HK-2 (cell line): ENCODE measurements around the gene DTNB.
A peak's percentile ranks its signal among the peaks of the same experiment; 100 is the strongest.

Experiments used
- DNase-seq: peaks from one replicate; pipeline ENCODE4 v3.0.0-alpha.2; 2018; ENCODE audit not compliant: unreplicated experiment

DTNB gene

DNA sequence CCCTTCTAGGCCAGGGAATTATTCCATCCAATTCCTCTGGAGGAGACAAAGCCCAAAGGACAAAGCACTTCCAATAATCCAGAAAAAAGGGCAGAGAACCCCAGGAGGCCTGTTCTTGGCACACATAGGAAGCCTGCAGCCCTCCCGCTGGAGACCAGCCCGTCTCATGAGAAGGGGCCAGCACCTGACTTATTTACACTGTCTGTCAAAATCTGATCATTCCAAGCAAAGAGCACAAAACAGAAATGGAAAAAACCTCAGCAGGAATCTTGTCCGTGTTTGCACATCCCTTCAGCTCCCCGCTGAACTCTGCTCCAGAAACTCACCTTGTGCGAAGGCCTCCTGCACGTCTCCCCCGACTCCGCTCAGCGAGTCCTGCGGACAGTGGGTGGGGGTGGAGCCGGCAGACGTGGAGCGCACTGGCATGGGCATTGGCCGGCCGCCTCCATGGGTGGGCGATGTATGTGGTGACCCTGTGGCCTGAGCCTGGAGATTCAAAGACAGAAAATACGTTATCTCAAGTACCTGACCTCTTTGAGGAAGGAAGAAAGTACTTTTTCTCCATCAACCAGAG lies 285.4 kb downstream of the DTNB start:
- no peak for DNase-seq

- DNase-seq = no peak
Measured at GRCh38 chr2:25386971-25387875, 286.2 kb downstream of the DTNB start.

DNA sequence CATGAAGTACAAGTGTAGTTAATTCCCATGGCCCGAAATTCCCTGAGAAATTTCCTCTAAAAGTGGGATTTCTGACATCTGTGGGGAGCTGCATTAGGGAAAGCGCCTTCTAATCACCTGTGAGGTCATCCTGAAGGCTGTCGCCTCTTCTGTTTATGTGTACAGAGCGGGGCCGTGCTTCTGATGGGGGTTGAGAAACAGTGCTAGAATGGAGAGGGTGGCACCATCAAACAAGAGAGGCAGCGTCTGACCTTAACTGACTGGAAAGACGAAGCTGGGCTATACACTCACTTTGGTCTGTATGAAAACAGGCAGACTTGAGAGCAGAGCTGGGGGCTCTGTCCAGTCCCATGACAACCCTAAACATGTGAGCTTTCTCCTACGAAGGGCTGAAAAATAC lies 287.5 kb downstream of the DTNB start:
- no peak for DNase-seq

DNA sequence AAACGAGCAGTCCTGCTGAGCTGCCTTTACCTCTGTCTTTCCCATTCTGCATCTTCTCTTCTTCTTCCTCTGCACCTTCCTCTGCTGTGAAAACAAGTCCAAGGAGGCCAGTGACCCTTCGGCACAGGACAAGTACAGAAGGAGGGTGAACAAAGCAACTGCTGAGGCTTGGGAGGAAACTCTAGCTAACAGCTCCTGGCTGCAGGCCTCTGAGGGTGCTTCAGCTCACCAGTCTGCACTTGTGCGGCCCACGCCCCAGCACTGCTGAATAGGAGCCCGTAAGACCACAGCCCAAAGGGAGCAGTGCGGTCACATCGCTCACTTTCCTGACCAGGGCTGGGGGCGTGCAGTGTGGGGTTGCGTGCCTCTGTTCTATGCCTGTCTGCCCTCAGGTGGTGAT lies 289.6 kb downstream of the DTNB start:
- no peak for DNase-seq

DNA sequence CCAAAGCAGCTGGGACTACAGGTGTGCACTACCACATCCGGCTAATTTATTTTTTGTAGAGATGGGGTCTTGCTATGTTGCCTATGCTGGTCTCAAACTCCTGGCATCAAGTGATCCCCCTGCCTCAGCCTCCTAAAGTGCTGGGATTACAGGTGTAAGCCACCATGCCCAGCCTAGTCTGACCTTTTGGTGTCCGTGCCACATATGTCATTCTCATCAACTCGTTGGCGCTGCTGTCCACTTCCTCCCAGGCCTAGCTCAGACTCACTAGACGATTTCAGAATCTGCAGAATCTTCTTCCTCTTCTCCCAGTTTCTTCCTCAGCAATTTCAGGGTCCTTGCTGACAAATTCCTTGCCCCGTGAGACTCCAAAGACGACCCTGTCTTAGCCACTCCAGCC lies 291.9 kb downstream of the DTNB start:
- no peak for DNase-seq

DNA sequence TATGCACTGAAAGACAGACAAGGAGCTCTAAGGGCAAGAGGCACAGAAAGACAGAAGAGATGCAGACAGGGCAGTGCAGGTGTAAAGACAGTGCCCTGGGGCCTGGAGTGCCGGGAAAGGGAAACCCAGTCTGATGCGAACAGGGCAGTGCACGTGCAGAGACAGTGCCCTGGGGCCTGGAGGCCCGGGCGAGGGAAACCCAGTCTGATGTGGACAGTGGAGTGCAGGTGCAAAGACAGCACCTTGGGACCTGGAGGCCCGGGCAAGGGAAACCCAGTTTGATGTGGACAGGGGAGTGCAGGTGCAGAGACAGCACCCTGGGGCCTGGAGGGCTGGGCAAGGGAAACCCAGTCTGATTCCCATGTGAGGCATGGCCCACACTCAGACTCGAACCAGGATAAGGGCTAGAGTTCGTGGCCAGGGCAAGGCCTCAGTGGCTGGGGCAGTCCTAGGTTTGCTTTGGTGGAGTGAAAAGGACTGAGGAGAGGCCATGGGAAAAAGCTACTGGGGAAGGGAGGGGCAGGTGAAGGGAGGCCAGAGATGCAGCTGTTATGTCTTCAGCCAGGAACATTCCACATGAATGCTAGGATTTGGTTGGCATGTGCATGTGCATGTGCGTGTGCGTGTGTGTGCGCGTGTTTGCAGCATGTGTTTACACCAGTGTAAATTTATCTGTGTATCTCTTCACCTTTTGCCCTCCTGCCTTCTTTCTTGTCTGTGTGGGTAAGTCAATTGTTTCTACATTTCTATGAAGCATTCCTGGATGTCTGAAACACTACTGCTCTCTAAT lies 292.6 kb downstream of the DTNB start:
- DNase-seq = no peak

DNA sequence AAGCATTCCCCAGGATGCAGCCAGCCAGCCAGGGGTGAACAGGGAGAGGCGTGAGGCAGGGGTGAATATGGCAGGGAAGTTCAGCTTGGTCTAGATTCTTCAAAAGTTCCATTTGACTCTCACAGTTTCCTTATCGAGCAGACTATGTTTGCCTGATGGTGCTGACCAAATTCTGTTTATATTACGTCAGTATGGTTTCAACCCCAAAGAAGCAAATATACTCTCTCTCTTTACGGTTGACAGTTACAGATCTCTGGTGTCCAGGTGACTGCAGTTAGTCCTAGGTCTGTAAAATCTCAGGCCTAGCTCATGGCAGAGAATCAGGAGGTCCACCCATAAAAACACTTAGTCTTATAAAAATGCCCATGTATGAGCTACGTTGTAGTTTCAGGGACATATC lies 293.4 kb downstream of the DTNB start:
- DNase-seq = no peak

GRCh38 chr2:25379535-25379934 lies 293.8 kb downstream of the DTNB start:
- DNase-seq = no peak

DNA sequence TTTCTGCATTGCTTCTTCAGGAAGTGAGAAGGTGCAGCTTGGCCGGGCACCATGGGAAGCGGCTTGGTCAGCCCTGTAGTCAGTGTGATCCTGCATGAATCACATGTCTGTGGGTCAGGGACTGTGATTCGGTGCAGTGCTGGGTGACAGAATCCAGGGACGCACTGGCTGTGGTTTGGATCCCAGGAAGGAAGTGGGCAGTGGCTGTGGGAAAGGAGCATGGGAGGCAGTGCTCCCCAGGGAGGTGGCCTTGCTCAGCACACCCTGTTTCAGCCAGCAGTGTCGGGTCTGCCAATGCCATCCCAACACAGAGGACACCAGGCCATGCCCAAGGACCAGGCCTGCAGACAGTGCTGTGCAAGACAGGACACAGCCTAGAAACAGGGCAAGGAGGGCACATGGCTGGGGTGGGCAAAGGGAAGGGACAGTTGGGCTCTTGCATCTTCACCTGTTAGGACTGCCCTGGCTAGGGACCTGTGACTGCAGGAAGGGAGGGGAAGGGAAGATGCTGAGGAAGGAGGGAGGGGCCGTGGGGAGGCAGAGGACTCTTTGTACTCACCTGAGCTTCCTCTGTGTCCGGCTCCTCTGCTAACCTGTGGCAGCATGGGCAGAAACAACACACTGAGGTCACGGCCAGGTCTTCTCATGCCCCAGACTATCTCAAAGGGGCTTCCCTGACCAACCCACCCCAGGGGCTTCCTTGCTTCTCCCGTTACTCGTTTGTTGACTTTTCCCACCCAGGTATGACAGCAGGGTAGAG lies 294.5 kb downstream of the DTNB start:
- DNase-seq = peak; percentile 81

- no peak for DNase-seq
Measured at GRCh38 chr2:25377822-25378421, 295.5 kb downstream of the DTNB start.

- DNase-seq = peak; percentile 86
Measured at GRCh38 chr2:25376750-25377621, 296.4 kb downstream of the DTNB start.

- no peak for DNase-seq
Measured at GRCh38 chr2:25375989-25376545, 297.3 kb downstream of the DTNB start.

- no peak for DNase-seq
Measured at GRCh38 chr2:25375371-25375988, 297.9 kb downstream of the DTNB start.

DNA sequence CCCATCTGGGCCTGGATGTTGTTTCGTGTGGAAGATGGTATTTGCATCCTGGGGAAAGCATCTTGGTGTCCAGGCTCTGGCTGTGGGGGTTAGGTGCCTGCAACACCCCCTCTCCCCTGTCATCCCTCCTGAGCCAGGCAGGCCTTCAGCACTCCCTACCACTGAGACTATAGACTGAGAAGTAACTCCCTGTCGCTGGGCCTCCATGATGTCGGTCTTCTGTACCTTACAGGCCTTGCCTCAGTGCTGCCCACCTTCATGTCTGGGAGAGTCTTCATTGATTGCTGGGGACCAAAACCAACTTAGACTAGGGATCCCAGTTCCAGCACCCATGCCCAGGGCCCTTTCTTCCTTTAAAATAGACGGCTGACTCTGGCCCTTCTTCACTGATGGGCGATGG lies 298.6 kb downstream of the DTNB start:
- DNase-seq = no peak

- DNase-seq = no peak
Measured at GRCh38 chr2:25374411-25374810, 299.0 kb downstream of the DTNB start.

DNA sequence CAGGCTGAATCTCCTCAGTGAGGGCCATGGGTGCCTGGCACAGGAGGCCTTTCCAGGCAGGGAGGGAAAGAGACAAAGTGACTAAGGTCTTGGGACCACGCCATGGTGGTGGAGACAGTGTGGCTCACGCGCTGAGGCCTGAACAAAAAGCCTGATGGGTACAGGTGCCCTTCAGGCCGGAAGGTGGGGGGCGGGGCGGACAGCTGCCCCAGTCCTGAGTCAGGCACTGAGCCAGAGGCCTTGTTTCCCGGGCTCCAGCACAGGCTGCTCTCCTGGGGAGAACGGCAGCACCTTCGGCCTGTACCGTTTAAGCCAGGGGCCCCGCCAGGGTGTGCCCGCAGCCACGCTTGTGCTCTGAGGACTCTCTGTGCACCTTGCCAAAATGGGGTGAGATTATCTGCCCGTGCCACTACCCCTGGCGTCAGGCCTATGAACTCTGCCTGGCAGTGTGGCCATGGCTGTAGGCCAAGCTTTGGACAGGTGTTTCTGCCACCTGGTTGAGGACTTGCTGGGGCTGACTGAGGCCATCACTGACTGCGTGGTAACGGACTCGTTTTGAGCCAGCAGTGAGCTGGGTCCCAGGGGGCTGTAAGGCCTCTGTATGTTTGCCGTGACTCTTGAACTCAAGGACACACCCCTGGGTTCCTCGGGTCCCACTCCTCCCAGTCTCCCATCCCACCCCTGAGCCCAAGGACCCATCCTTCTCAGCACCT lies 300.0 kb downstream of the DTNB start:
- DNase-seq = no peak

- DNase-seq = no peak
Measured at GRCh38 chr2:25372405-25373268, 300.7 kb downstream of the DTNB start.
